ENCODE measurements around the gene DIDO1. TPM values are rescaled to one million over a fixed set of nuclear protein-coding genes. Genes with fewer than 3 reads are reported as not detected.
A peak's percentile ranks its signal among the peaks of the same experiment; 100 is the strongest.

DIDO1 gene
- polyA plus RNA-seq, 1 of the 3 experiments (the other 2 are of a cell fraction) = 14.7 TPM

DNA sequence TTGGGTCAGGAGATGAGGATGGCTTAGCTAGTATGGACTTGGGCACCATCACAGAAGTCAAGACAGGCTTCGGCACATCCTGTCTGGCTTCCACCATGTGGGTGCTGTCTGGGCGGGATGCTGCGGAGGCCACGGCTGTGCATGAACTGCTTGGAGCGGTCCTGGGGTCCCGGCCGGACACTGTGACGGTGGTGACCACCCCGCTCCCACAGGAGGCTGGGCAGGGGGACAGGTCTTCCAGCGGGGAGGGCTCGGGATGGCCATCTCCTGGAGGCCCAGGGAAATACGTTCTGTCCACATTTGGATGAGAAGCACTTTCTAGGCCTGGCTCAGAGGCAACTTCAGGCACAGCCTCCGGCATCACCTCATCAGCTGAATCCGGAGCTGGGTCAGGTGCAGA is 32.6 kb downstream of the DIDO1 start:
- peak; percentile 57 for DNase-seq
- TF ChIP-seq, protein P1, sequence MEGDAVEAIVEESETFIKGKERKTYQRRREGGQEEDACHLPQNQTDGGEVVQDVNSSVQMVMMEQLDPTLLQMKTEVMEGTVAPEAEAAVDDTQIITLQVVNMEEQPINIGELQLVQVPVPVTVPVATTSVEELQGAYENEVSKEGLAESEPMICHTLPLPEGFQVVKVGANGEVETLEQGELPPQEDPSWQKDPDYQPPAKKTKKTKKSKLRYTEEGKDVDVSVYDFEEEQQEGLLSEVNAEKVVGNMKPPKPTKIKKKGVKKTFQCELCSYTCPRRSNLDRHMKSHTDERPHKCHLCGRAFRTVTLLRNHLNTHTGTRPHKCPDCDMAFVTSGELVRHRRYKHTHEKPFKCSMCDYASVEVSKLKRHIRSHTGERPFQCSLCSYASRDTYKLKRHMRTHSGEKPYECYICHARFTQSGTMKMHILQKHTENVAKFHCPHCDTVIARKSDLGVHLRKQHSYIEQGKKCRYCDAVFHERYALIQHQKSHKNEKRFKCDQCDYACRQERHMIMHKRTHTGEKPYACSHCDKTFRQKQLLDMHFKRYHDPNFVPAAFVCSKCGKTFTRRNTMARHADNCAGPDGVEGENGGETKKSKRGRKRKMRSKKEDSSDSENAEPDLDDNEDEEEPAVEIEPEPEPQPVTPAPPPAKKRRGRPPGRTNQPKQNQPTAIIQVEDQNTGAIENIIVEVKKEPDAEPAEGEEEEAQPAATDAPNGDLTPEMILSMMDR (IDR thresholded peaks at IDR 0.05) = peak; percentile 32; the same call in 1 of the 2 replicates
- TF ChIP-seq EP300 (IDR thresholded peaks at IDR 0.05; ENCODE audit: borderline replicate concordance in 1 of 2, low read depth in 1 of 2, low read length in 1 of 2) (no peak), SMC3 (IDR thresholded peaks at IDR 0.05; ENCODE audit: low read depth, low read length) (0 out of 2 replicates have a peak, but pooled peaks have one; percentile 4)
- H3K4me2 ChIP-seq = no peak overlapping the region
- no peaks in the 10 kb centered on the region; the same call in 1 of the 2 replicates for H4K20me1 ChIP-seq (ENCODE audit: insufficient read depth)
- ChIA-PET CTCF (interaction anchor here (0.8 to 3.4 kb wide), 10 partner anchors 8 to 116 kb away, joined by 3 to 22 read pairs (median 4); no protein-coding TSS in a partner anchor), POLR2A (no interaction called here)
- H3K79me2 ChIP-seq (ENCODE audit: insufficient read depth) = 0 out of 2 replicates have a peak, but pooled peaks cover 5% of the 10 kb centered on the region
- no peak overlapping the region for H3K4me3 ChIP-seq (ENCODE audit: low read depth in 2 of 2, low read length in 1 of 2)
- H3K9me3 ChIP-seq = no peaks in the 10 kb centered on the region
- no peak overlapping the region for H3K9ac ChIP-seq
- no peak overlapping the region for H3K27ac ChIP-seq (ENCODE audit: low read depth in 2 of 2, low read length in 1 of 2)
- peaks cover 55 to 82% of the 10 kb centered on the region in 2 experiments for H3K36me3 ChIP-seq (replicated peaks in 1 of 2; ENCODE audit: control insufficient read depth in 1 of 2, insufficient read depth in 2 of 2, low read length in 1 of 2)
- WGBS (ENCODE audit: low lambda C conversion rate) = 92% methylated on average over 4 of the region's 14 CpGs
- peaks cover 12% of the 10 kb centered on the region for H3F3A ChIP-seq (replicated peaks; ENCODE audit: insufficient read depth)
- H3K27me3 ChIP-seq (ENCODE audit: insufficient read depth) = no peaks in the 10 kb centered on the region
- no peaks in the 10 kb centered on the region for H3K9me2 ChIP-seq
- H2AFZ ChIP-seq (ENCODE audit: low read depth) = no peak overlapping the region
- H3K4me1 ChIP-seq (ENCODE audit: control insufficient read depth in 1 of 2, insufficient read depth in 2 of 2, low read depth in 1 of 2, low read length in 1 of 2) = no peaks in the 10 kb centered on the region; a peak in 1 of 4 replicates

DNA sequence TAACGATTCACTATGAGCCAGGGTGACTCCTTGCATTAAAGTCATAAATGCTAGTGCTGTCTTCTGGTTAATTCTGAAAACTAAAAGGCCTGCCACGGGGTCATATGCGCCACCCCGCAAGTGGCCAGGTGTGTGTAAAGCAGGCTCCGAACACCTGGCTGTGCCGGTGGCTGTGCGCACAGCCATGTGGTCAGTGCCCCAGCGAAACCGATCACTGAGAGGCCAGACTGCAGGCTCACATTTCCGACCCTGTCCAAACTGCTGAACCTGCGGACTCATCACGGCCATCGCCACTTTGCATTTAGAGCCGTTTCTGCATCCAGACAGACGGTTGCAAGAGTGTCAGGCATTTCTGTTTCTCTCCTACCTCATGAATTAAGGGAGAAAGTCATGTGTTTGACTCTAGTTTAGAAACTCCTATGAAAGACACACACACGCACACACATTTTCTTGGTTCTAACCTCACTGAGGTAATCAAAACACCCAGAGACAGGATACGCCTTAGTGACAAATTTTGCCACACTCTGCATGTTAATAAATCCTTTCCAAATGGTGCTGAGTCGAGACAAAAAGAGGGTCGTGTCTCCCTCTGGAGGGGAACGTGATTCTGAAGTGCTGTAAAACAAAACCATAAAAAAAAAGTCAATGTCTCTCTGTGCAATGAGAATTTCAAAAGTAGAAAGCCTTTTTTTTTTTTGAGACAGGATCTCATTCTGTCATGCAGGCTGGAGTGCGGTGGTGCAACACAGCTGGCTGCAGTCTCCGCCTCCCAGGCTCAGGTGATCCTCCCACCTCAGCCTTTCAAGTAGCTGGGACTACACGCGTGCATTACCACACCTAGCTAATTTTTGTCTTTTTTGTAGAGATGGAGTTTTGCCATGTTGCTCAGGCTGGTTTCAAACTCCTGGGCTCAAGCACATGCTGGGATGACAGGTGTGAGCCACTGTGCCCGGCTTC is 33.7 kb downstream of the DIDO1 start:
- no peak overlapping the region for H3K9ac ChIP-seq
- DNase-seq = no peak
- H3F3A ChIP-seq (replicated peaks; ENCODE audit: insufficient read depth) = peaks cover 23% of the 10 kb centered on the region
- no peaks in the 10 kb centered on the region for H3K9me2 ChIP-seq
- H3K79me2 ChIP-seq (ENCODE audit: insufficient read depth) = 0 out of 2 replicates have a peak, but pooled peaks cover 5% of the 10 kb centered on the region
- H3K4me2 ChIP-seq = no peak overlapping the region
- no peaks in the 10 kb centered on the region for H3K9me3 ChIP-seq
- TF ChIP-seq JUND (IDR thresholded peaks at IDR 0.05) (no peak), TEAD4 (IDR thresholded peaks at IDR 0.05; ENCODE audit: borderline replicate concordance, insufficient read depth) (no peak), MEF2A (IDR thresholded peaks at IDR 0.05; ENCODE audit: borderline replicate concordance, low read depth) (no peak), FOSL2 (IDR thresholded peaks at IDR 0.05; ENCODE audit: borderline replicate concordance, low read depth) (no peak), FOXM1 (IDR thresholded peaks at IDR 0.05; ENCODE audit: low read depth) (no peak), YY1 (IDR thresholded peaks at IDR 0.05; ENCODE audit: low read depth) (no peak), SIN3A (IDR thresholded peaks at IDR 0.05; ENCODE audit: borderline replicate concordance, low read depth, low read length) (no peak)
- TF ChIP-seq, protein P2, sequence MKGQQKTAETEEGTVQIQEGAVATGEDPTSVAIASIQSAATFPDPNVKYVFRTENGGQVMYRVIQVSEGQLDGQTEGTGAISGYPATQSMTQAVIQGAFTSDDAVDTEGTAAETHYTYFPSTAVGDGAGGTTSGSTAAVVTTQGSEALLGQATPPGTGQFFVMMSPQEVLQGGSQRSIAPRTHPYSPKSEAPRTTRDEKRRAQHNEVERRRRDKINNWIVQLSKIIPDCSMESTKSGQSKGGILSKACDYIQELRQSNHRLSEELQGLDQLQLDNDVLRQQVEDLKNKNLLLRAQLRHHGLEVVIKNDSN (IDR thresholded peaks at IDR 0.05; ENCODE audit: borderline replicate concordance, low read depth) = no peak
- TF ChIP-seq, protein P3, sequence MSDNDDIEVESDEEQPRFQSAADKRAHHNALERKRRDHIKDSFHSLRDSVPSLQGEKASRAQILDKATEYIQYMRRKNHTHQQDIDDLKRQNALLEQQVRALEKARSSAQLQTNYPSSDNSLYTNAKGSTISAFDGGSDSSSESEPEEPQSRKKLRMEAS (IDR thresholded peaks at IDR 0.05; ENCODE audit: low read depth) = no peak
- no peak overlapping the region for H3K27ac ChIP-seq (ENCODE audit: low read depth in 2 of 2, low read length in 1 of 2)
- H4K20me1 ChIP-seq (ENCODE audit: insufficient read depth) = peaks cover 4% of the 10 kb centered on the region; the same call in 1 of the 2 replicates
- no peaks in the 10 kb centered on the region for H3K27me3 ChIP-seq (ENCODE audit: insufficient read depth)
- H3K4me1 ChIP-seq (ENCODE audit: control insufficient read depth in 1 of 2, insufficient read depth in 2 of 2, low read depth in 1 of 2, low read length in 1 of 2) = peaks cover 8 to 9% of the 10 kb centered on the region in 2 experiments; a peak in 3 of 4 replicates
- H2AFZ ChIP-seq (ENCODE audit: low read depth) = no peak overlapping the region
- ChIA-PET POLR2A (no interaction called here), CTCF (interaction anchor here (0.9 to 3.4 kb wide), 7 partner anchors 9 to 117 kb away, joined by 3 to 22 read pairs (median 4); no protein-coding TSS in a partner anchor)
- 91% methylated on average over 17 of the region's 25 CpGs for WGBS (ENCODE audit: low lambda C conversion rate)
- H3K36me3 ChIP-seq (replicated peaks in 1 of 2; ENCODE audit: control insufficient read depth in 1 of 2, insufficient read depth in 2 of 2, low read length in 1 of 2) = peaks cover 61 to 91% of the 10 kb centered on the region in 2 experiments
- H3K4me3 ChIP-seq (ENCODE audit: low read depth in 2 of 2, low read length in 1 of 2) = no peak overlapping the region
